HCT116 (cell line): ENCODE measurements around the gene LHPP. TPM values are rescaled to one million over a fixed set of nuclear protein-coding genes. Genes with fewer than 3 reads are reported as not detected.

ENCODE experiments used
- ATAC-seq: fragments of 200-7000 bp; cut with Tn5 transposase; 2 replicates; pipeline ENCODE4 v1.9.1; 2020; ENCODE audit warnings: mild to moderate bottlenecking, moderate library complexity
- BruUV-seq: library from RNA; stranded (reverse); fragments of 400-500 nt; replicated peaks from 2 replicates; lab custom pipeline; 2021; lab: Mats Ljungman, UMichigan
- CTCF ChIA-PET: fragments of 300-600 bp; sonication (Branson Sonifier 250); formaldehyde crosslinking; loops from one replicate; lab custom pipeline; 2021; ENCODE audit warnings: antibody characterized with exemption; lab: Charles Lee
- POLR2A ChIA-PET: fragments of 300-600, 350-600 bp; sonication (Branson Sonifier 250); formaldehyde crosslinking; loops from one replicate; lab custom pipeline; 2021; ENCODE audit warnings: antibody characterized with exemption; lab: Charles Lee
- RAD21 ChIA-PET, 2 experiments: fragments of 300-600 bp; sonication (Branson Sonifier 250); formaldehyde crosslinking; loops; one replicate each; lab custom pipeline; 2023; ENCODE audit warnings: low total read pairs in 2 of 2; ENCODE audit not compliant: uncharacterized antibody in 2 of 2, unreplicated experiment in 2 of 2, low non-redundant PET in 1 of 2; lab: Charles Lee
- DNase-seq: peaks from one replicate; pipeline ENCODE4 v3.0.0-alpha.2; 2010; ENCODE audit warnings: low read depth, low spot score
- H2AFZ ChIP-seq: fragments of 200-600 bp; shearing (Covaris generic), sonication (generic); 2 replicates; pipeline ENCODE4 v1.6.1; 2017; ENCODE audit warnings: low read depth, mixed run types, mixed read lengths, antibody characterized with exemption, low read length; ENCODE audit not compliant: poor library complexity, severe bottlenecking
- H3K27ac ChIP-seq: 2 replicates; pipeline ENCODE4 v1.5.1; 2012; ENCODE audit warnings: low read depth, low read length
- H3K27me3 ChIP-seq: fragments of 200-600 bp; sonication (generic); 2 replicates; pipeline ENCODE4 v1.6.1; 2016; ENCODE audit warnings: mixed run types, low read length, mixed read lengths; ENCODE audit not compliant: insufficient read depth
- H3K36me3 ChIP-seq, 2 experiments: fragments of 200-500 bp in 1 of 2; fragments of 200-600 bp in 1 of 2; sonication (Bioruptor generic) in 1 of 2; sonication (generic) in 1 of 2; 2 replicates each; pipeline versions ENCODE4 v1.5.1 to v1.6.1; 2014 to 2016; ENCODE audit warnings: low read length in 2 of 2, inconsistent platforms in 1 of 2, mixed read lengths in 1 of 2, mixed run types in 1 of 2; ENCODE audit not compliant: insufficient read depth in 2 of 2, control insufficient read depth in 1 of 2
- H3K4me1 ChIP-seq, 2 experiments: fragments of 200-600 bp in 1 of 2; sonication (generic) in 1 of 2; 2 replicates each; pipeline versions ENCODE4 v1.5.1 to v1.6.1; 2012 to 2017; ENCODE audit warnings: low read length in 2 of 2, inconsistent platforms in 1 of 2, mild to moderate bottlenecking in 1 of 2, mixed read lengths in 1 of 2, mixed run types in 1 of 2, moderate library complexity in 1 of 2; ENCODE audit not compliant: insufficient read depth in 2 of 2, control insufficient read depth in 1 of 2
- H3K4me2 ChIP-seq: fragments of 200-600 bp; sonication (generic); 2 replicates; pipeline ENCODE4 v1.6.1; 2017; ENCODE audit warnings: mixed run types, low read length, mixed read lengths
- H3K4me3 ChIP-seq, 2 experiments: fragments of 200-600 bp in 1 of 2; sonication (generic) in 1 of 2; replicated peaks in 1 of 2; 2 replicates each; pipeline ENCODE4 v1.5.1; 2011 to 2016; ENCODE audit warnings: low read length in 2 of 2, control low read depth in 1 of 2, low read depth in 1 of 2, mild to moderate bottlenecking in 1 of 2, mixed read lengths in 1 of 2, mixed run types in 1 of 2
- H3K79me2 ChIP-seq: fragments of 200-600 bp; sonication (generic); 2 replicates; pipeline ENCODE4 v1.6.1; 2017; ENCODE audit warnings: mild to moderate bottlenecking, mixed run types, low read length, moderate library complexity, mixed read lengths; ENCODE audit not compliant: insufficient read depth
- H3K9ac ChIP-seq: fragments of 200-600 bp; sonication (generic); 2 replicates; pipeline ENCODE4 v1.6.1; 2016; ENCODE audit warnings: low read length, mixed read lengths
- H3K9me2 ChIP-seq: fragments of 200-600 bp; sonication (generic), shearing (Covaris generic); 2 replicates; pipeline ENCODE4 v1.6.1; 2017; ENCODE audit warnings: mixed run types, mild to moderate bottlenecking, moderate library complexity; ENCODE audit not compliant: insufficient read depth
- H3K9me3 ChIP-seq, 2 experiments: fragments of 200-500 bp in 1 of 2; fragments of 200-600 bp in 1 of 2; sonication (Bioruptor generic) in 1 of 2; sonication (generic) in 1 of 2; 2 replicates each; pipeline ENCODE4 v1.6.1; 2014 to 2017; ENCODE audit warnings: low read length in 2 of 2, mixed read lengths in 2 of 2, inconsistent platforms in 1 of 2, low read depth in 1 of 2, mild to moderate bottlenecking in 1 of 2, mixed run types in 1 of 2, moderate library complexity in 1 of 2; ENCODE audit not compliant: control insufficient read depth in 1 of 2, insufficient read depth in 1 of 2
- H4K20me1 ChIP-seq: fragments of 200-600 bp; sonication (generic), shearing (Covaris generic); 2 replicates; pipeline ENCODE4 v1.6.1; 2017; ENCODE audit warnings: mixed run types, mild to moderate bottlenecking, moderate library complexity; ENCODE audit not compliant: insufficient read depth
- EZH2 ChIP-seq: fragments of 200-600 bp; sonication (generic); IDR thresholded peaks from 2 replicates; pipeline ENCODE4 v1.6.1; 2017; ENCODE audit warnings: antibody characterized with exemption, mixed run types
- EZH2phosphoT487 ChIP-seq: fragments of 200-600 bp; IDR thresholded peaks from 2 replicates; pipeline ENCODE4 v1.6.1; 2018; ENCODE audit warnings: antibody characterized with exemption, borderline replicate concordance
- POLR2A ChIP-seq: IDR thresholded peaks from 2 replicates; pipeline ENCODE4 v1.7.0; 2011; ENCODE audit warnings: borderline replicate concordance; ENCODE audit not compliant: insufficient read depth, insufficient read length; ENCODE audit errors: extremely low read depth
- RAD21 ChIP-seq: IDR thresholded peaks from 2 replicates; pipeline ENCODE4 v1.6.1; 2012; ENCODE audit warnings: low read depth, mild to moderate bottlenecking
- SIN3A ChIP-seq: IDR thresholded peaks from 2 replicates; pipeline ENCODE4 v1.6.1; 2012; ENCODE audit warnings: low read depth
- SRF ChIP-seq: IDR thresholded peaks from 2 replicates; pipeline ENCODE4 v1.6.1; 2012; ENCODE audit warnings: low read depth
- ZBTB33 ChIP-seq: IDR thresholded peaks from 2 replicates; pipeline ENCODE4 v1.6.1; 2011; ENCODE audit warnings: mild to moderate bottlenecking, low read length, moderate library complexity; ENCODE audit not compliant: insufficient replicate concordance; ENCODE audit errors: extremely low read depth
- ZFX ChIP-seq: fragments of 450-650 bp; IDR thresholded peaks from 2 replicates; pipeline ENCODE4 v1.6.1; 2017
- ZNF274 ChIP-seq: fragments of 200-500 bp; sonication (Bioruptor generic); IDR thresholded peaks from 2 replicates; pipeline ENCODE4 v1.6.1; 2014; ENCODE audit warnings: mild to moderate bottlenecking, low read depth, low read length, inconsistent platforms
- intact Hi-C: fragments of 100-400 bp; cut with micrococcal nuclease; formaldehyde crosslinking; loops from 2 replicates; pipeline ENCODE4 v1.10.0; 2022
- total RNA-seq: library from RNA; stranded (reverse); gene quantifications from one replicate; pipeline ENCODE4 v1.2.1, GENCODE V29; 2021; ENCODE audit not compliant: unreplicated experiment
- TF ChIP-seq, protein P1 (sequence below): IDR thresholded peaks from 2 replicates; pipeline ENCODE4 v1.6.1; 2012
- TF ChIP-seq, protein P2 (sequence below): IDR thresholded peaks from 2 replicates; pipeline ENCODE4 v1.6.1; 2012

The LHPP gene
- total RNA-seq, 1 experiment from 2014 or later: 45.8 TPM

DNA sequence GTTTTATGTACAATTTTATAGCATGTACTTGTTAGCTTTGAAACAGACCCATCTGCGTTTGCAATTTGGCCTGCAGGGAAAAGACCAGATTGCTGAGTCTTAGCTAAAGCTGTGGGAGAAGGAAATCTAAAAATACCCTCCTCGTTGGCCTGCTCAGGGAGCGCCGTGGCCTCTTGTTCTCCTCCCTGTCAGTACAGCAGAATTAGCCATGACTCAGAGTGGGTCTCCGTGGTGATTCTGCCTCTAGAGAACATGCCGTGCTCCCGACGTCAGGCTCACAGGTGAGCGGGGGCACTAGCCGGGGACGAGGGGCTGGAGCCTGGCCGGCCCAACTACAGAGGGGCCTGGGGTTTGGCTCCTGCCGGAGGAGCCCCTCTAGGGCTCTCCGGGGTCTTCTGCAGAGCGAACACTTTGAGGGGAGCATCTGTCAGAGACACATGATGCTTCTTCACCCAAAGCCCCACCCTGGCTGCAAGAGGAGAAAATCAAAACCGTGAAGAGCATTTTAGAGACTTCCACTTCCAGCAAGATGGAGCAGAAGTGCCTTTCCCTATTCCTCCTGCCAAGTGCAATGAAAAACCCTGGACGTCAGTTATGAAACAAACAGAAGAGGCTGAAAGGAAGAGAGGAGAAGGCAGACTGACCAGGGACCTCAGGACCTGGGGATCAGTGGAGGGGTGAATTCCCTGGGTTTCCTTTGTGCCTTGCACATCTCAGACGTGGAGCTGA, 98.9 kb downstream of the LHPP start:
- ChIA-PET RAD21 (no interaction called here), POLR2A (no interaction called here), CTCF (no interaction called here)
- no peaks in the 10 kb centered on the region for H3K27me3 ChIP-seq
- H3K4me1 ChIP-seq: peaks cover 3 to 5% of the 10 kb centered on the region in 2 experiments; a peak in 3 of 4 replicates
- no peaks in the 10 kb centered on the region for H4K20me1 ChIP-seq
- no peaks in the 10 kb centered on the region for H3K79me2 ChIP-seq
- no peak overlapping the region for H2AFZ ChIP-seq
- no TSS peak for BruUV-seq
- no peaks in the 10 kb centered on the region for H3K9me2 ChIP-seq
- H3K9me3 ChIP-seq: no peaks in the 10 kb centered on the region
- no peak overlapping the region for H3K4me3 ChIP-seq
- no peak overlapping the region for H3K4me2 ChIP-seq
- DNase-seq: no peak
- TF ChIP-seq EZH2 (no peak), ZNF274 (no peak), ZBTB33 (no peak), ZFX (no peak), SRF (no peak), EZH2phosphoT487 (no peak), POLR2A (no peak), SIN3A (no peak), RAD21 (no peak)
- TF ChIP-seq, protein P1, sequence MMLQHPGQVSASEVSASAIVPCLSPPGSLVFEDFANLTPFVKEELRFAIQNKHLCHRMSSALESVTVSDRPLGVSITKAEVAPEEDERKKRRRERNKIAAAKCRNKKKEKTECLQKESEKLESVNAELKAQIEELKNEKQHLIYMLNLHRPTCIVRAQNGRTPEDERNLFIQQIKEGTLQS: no peak
- TF ChIP-seq, protein P2, sequence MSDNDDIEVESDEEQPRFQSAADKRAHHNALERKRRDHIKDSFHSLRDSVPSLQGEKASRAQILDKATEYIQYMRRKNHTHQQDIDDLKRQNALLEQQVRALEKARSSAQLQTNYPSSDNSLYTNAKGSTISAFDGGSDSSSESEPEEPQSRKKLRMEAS: no peak
- no peak overlapping the region for H3K9ac ChIP-seq
- no peak overlapping the region for H3K27ac ChIP-seq
- no peak for ATAC-seq
- intact Hi-C loops: no loop called here
- no peaks in the 10 kb centered on the region for H3K36me3 ChIP-seq
